Kidney glomerular epithelial cell (primary cell): ENCODE measurements around the gene TBL3.
"Not testable (repeated sequence)": the region's sequence is repeated elsewhere in the genome, so short reads cannot be mapped to it uniquely, and the experiment has no call there.

Experiments used
- DNase-seq: peaks from one replicate; lab custom pipeline; 2025; lab: John Stamatoyannopoulos, UW

TBL3 gene

GRCh38 chr16:2001035-2001434 lies 29.2 kb downstream of the TBL3 start:
- DNase-seq: no peak

DNA sequence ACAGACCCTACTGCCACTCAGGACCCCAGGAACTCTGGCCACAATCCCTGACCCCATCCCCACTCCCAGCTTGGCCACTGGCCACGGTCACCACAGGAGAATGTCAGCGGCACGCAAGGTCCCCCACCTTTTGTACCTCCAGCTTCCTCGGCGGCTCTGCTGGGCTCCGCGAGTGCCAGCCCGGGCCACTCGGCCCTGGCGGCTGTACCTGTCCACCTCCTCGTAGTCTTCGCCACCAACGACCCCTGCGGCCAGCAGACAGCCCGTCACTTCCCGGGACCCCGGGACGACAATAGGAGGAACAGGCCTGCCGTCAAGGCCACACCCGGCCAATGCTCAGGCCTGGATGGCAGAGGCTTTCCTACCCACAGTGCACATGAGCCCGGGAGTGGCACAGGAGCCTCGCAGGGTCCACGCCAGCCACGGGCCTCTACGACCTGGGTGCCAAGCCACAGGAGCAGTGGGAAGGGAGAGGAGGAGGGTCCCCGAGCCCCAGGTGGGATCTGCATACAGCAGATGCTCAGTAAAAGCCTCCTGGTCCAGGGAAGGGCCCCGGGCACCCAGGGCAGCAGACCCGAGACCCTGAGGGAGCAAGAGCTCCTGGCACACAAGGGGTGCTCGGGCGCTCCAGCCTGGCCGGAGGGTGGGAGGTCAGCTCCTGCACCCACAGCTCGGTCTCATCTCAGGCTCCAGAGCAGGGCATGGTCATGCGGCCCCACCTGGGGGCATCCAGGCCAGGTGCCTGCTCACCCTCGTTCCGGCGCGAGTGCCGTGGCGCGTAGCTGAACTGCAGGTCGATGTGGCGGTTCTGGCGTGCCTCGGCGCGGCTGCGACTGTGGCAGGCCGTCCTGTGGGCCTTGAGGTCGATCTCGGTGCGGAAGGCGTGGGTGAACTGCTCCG lies 29.9 kb downstream of the TBL3 start:
- DNase-seq: no peak

GRCh38 chr16:2002406-2003230 lies 30.8 kb downstream of the TBL3 start:
- no peak for DNase-seq

DNA sequence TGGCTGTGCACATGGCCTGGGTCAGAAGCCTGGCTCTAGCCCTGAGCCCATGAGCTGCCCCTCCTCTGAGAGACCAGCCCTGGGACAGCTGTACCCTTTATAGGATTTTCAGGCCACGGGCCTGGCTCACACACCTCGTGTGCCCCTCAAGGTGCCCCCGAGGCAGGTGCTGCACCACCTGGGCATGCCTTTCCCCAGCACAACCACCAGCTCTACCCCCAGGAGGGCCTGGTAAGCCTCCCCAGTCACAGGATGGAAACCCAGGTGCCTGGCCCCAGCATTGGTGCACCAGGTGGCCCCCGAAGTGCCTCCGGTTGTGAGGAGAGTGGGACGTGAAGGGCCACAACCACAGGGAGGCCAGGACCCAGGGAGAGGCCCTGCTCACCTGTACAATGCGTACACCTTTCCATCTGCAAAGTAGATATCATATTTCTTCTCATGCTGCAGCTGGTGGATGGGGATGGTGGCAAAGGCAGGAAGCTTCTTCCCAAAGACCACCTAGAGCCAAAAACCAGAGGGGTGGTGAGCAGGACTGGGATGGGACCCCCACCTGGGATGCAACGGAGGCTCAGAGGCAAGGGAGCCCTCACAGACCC lies 31.5 kb downstream of the TBL3 start:
- no peak for DNase-seq

- peak; percentile 49 for DNase-seq
These were observed 32.2 kb downstream of the TBL3 start for GRCh38 chr16:2003827-2004641.

DNA sequence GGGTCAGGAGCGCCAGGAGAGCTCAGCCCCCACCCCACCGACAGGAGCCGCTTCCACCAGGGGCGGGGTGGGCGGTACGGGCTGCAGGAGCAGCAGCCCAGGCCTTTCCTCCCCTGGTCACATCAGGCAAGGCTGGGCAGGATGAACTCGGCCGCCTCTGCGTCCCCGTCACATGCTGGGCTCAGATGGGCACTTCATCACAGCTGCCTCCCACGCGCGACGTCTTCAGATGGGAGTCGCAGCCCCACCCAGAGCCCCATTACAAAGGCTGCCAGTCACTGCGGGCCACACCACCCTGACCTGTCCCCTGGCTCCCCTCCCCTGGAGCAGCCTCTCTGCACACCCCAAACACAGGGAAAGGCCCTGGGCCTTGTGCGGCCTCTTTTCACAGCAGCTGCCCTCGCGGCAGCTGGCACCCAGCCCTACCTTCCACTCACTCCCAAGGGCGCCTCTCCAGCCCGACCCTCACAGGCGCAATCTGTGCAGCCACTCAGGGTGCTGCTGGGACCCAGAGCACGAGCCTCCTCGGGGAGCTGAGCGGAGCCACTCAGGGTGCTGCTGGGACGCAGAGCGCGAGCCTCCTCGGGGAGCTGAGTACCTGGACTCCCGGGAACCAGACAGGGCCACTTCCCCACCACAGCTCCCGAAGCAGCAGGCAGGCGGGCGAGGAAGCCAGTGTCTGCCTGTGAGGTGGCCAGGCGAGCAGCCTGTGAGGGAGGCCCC lies 33.1 kb downstream of the TBL3 start:
- DNase-seq: no peak

DNA sequence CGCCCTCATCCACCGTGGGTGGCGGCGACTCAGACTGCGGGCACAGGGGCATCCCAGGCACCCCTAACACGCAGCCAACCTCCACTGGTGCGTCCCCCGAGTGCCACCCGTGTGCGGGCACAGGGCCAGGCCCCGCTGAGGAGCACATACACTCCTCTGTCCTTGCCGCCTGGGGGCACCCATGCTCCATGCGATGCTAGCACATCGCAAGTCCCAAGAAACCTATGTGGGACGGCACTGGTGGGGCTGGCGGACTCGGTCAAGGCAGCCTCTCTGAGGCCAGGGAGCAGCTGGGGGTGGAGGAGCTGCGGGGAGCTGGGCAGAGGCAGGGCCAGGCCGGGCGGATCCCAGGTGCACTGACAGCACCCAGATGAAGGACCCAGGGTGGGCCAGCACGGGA lies 33.8 kb downstream of the TBL3 start:
- DNase-seq: no peak

GRCh38 chr16:2006317-2006716 lies 34.5 kb downstream of the TBL3 start:
- DNase-seq: no peak

GRCh38 chr16:2007081-2007836 lies 35.4 kb downstream of the TBL3 start:
- DNase-seq: no peak

DNA sequence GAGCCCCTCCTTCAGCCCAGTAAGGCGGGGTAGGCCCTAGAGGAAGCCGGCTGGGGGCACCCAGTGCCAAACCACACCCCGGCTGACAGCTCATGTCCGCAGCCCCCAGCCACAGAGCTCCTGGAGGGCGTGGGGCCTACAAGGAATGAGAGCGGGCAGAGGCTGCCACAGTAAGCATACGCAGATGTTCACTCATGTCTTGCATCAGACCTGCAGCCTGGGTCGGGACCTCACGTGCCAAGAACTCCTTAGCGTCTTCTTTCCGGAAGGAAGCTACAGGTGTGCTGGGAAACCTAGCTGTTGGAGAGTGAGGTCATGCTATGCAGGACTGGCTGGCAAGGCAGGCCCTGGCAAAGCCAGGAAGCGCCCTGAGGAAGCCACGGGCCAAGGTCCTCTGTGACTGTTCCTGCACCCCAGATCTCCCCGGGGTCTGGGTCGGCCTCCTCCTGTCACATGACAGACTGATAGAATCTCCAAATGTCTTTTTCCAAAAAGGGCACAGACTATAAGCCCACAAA lies 36.2 kb downstream of the TBL3 start:
- DNase-seq: no peak

- no peak for DNase-seq
These were observed 36.8 kb downstream of the TBL3 start for GRCh38 chr16:2008631-2009163.

GRCh38 chr16:2009164-2009711 lies 37.4 kb downstream of the TBL3 start:
- no peak for DNase-seq

DNA sequence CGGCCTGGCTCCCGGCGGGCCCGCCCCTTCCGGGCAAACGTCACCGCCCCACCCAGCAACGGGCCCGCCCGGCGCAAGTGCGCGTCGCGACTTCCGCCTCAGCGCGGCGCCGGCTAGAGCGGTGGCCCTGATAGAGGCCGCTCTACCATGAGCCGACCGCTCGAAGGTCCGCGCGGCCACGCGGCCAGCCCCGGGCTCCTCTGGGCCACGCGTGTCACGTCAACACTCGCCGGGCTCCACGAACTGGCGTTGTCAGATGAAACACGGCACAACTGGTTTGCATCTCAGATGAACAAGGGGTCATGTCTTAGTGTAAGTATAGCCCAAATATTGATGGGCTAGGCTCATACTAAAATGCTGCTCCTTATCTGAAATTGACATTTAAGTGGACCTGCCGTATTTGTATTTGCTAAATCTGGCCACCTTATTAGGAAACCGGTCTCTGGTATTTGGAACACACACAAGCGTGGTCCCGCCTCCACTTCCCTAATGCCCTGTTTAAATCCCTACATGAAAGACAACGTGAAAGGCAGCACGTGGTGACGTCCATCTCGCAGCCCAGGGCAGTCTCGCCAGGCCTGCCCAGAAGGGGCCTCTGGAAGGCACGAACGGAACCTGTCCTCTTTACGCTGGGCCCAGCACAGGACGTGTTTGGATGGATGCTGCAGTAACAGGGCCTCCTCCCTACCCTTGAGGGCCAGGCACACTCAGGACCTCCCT lies 38.1 kb downstream of the TBL3 start, which contains the start of gene ZNF598:
Gene ZNF598, minus strand, starts transcription at position 31 of the 720 bp plus-strand sequence.
- DNase-seq: peak; percentile 53

GRCh38 chr16:2011726-2012125 lies 39.9 kb downstream of the TBL3 start:
- not testable (repeated sequence) for DNase-seq

- DNase-seq: no peak
These were observed 41.7 kb downstream of the TBL3 start for GRCh38 chr16:2013527-2013926.

- DNase-seq: no peak
These were observed 43.5 kb downstream of the TBL3 start for GRCh38 chr16:2015117-2015946.

DNA sequence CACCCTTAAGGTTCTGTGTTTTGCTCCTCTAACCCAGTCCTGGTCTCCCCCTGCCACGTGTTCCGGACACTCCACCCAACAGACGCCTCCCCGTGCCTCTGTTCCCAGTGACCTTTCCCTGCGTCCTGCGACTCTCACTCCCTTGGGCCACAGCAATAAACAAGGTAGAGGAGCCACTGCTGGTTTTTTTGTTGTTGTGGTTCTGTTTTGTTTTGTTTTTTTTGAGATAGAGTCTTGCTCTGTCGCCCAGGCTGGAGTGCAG lies 44.0 kb downstream of the TBL3 start:
- no peak for DNase-seq

GRCh38 chr16:2016407-2016922 lies 44.6 kb downstream of the TBL3 start:
- no peak for DNase-seq
